Gastroesophageal sphincter (tissue), 4 donors: ENCODE measurements around the gene DCBLD2. TPM values are rescaled to one million over a fixed set of nuclear protein-coding genes. Genes with fewer than 3 reads are reported as not detected.

Experiments used
- ATAC-seq: fragments of 150-250 bp; one replicate; pipeline ENCODE4 v1.9.1; 2016; ENCODE audit warnings: mild to moderate bottlenecking, moderate library complexity
- H3K27ac ChIP-seq, 4 donors: fragments of 200-600 bp; sonication (generic) in 3 of 4; 1 replicate in 3 of 4; 2 replicates in 1 of 4; pipeline ENCODE4 v1.5.1; 2016 to 2019
- H3K27me3 ChIP-seq: fragments of 200-600 bp; sonication (generic); one replicate; pipeline ENCODE4 v1.5.1; 2019
- H3K36me3 ChIP-seq, 2 donors: fragments of 200-600 bp; sonication (generic); one replicate each; pipeline ENCODE4 v1.5.1; 2019; ENCODE audit warnings: control low read depth in 1 of 2
- H3K4me1 ChIP-seq, 3 donors: fragments of 200-600 bp; sonication (generic); 1 replicate in 2 of 3; 2 replicates in 1 of 3; pipeline ENCODE4 v1.5.1; 2016 to 2019; ENCODE audit warnings: control low read depth in 2 of 3
- H3K4me3 ChIP-seq, 2 donors: fragments of 200-600 bp; sonication (generic); one replicate each; pipeline ENCODE4 v1.5.1; 2019; ENCODE audit warnings: mild to moderate bottlenecking in 1 of 2, moderate library complexity in 1 of 2
- H3K9me3 ChIP-seq, 3 donors: fragments of 200-600 bp; sonication (generic); one replicate each; pipeline ENCODE4 v1.5.1; 2017 to 2019; ENCODE audit warnings: control low read depth in 2 of 3
- EP300 ChIP-seq: sonication (generic); formaldehyde crosslinking; IDR thresholded peaks from one replicate; pipeline ENCODE4 v1.6.1; 2017; ENCODE audit warnings: antibody characterized with exemption, mild to moderate bottlenecking
- POLR2A ChIP-seq, 2 donors: fragments of 450-650 bp; IDR thresholded peaks; one replicate each; pipeline ENCODE4 v1.6.1; 2017; ENCODE audit warnings: antibody characterized with exemption in 2 of 2, mild to moderate bottlenecking in 2 of 2, moderate library complexity in 1 of 2
- POLR2AphosphoS5 ChIP-seq: sonication (generic); formaldehyde crosslinking; IDR thresholded peaks from one replicate; pipeline ENCODE4 v1.6.1; 2017; ENCODE audit warnings: antibody characterized with exemption
- WGBS, 2 donors: methylation state at CpG; one replicate each; pipeline ENCODE4 v1.1.5; 2018; ENCODE audit warnings: low coverage in 1 of 2; 5-methylcytosine and 5-hydroxymethylcytosine counted together
- total RNA-seq, 4 donors: library from RNA; depleted of rRNA; stranded (reverse); fragments of >200 nt; gene quantifications; one replicate each; pipeline ENCODE4 v1.1.0, GENCODE V29; 2016
- TF ChIP-seq, protein P1 (sequence below), 4 experiments: fragments of 200-600 bp in 2 of 4; fragments of 450-650 bp in 2 of 4; sonication (generic) in 1 of 4; IDR thresholded peaks; one replicate each; pipeline ENCODE4 v1.5.1; 2017 to 2019; ENCODE audit warnings: antibody characterized with exemption in 4 of 4, mild to moderate bottlenecking in 2 of 4, moderate library complexity in 2 of 4

Gene DCBLD2
- total RNA-seq, 4 donors from 2014 or later = 45.3 to 58.8 (median 52.4) TPM

DNA sequence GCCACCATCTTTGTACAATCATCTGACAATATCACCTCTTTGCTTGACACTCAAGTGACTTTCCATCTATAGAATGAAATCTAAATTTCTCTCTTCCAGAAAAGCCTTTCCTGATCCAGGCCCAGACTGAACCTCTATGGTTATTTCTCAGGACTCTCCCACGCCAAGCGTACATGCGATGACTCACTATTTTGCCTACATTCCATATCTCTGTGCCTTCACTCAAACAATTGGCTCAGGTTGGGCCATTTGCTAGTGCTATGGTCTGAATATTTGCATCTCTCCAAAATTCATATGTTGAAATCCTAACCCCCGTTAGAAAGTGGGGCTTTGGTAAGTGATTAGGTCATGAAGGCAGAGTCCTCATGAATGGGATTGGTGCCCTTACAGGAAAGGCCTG lies 94.5 kb downstream of the DCBLD2 start:
- no peak overlapping the region for H3K4me3 ChIP-seq
- H3K27me3 ChIP-seq = no peaks in the 10 kb centered on the region
- 76 to 94% methylated on average over 4 of the region's 4 CpGs for WGBS, 2 donors
- TF ChIP-seq EP300 (no peak), POLR2A (IDR thresholded peaks at IDR 0.05) (no peak), POLR2AphosphoS5 (no peak)
- TF ChIP-seq, protein P1, sequence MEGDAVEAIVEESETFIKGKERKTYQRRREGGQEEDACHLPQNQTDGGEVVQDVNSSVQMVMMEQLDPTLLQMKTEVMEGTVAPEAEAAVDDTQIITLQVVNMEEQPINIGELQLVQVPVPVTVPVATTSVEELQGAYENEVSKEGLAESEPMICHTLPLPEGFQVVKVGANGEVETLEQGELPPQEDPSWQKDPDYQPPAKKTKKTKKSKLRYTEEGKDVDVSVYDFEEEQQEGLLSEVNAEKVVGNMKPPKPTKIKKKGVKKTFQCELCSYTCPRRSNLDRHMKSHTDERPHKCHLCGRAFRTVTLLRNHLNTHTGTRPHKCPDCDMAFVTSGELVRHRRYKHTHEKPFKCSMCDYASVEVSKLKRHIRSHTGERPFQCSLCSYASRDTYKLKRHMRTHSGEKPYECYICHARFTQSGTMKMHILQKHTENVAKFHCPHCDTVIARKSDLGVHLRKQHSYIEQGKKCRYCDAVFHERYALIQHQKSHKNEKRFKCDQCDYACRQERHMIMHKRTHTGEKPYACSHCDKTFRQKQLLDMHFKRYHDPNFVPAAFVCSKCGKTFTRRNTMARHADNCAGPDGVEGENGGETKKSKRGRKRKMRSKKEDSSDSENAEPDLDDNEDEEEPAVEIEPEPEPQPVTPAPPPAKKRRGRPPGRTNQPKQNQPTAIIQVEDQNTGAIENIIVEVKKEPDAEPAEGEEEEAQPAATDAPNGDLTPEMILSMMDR (IDR thresholded peaks at IDR 0.05) = no peak
- no peaks in the 10 kb centered on the region for H3K4me1 ChIP-seq
- no peak overlapping the region for H3K27ac ChIP-seq
- peaks cover 5 to 63% of the 10 kb centered on the region in 2 donors for H3K36me3 ChIP-seq
- ATAC-seq = no peak
- H3K9me3 ChIP-seq = no peaks in the 10 kb centered on the region

DNA sequence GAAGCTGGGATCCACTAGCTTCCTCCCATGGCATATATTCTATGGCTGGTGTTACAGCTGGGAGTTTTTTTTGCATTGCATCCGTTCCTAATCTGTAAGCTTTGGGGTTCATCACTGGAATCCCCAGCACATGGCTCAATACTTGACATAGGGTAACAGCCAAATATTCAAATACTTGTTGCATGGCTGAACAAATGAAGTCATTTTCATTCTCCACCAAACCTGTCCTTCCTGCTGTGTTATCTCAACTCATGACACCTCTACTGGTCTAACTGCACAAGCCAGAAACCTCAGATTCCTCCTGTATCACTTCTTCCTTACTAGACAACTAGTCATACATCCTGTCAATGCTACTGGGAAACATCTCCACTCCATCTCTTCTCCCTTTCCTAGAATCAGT lies 95.0 kb downstream of the DCBLD2 start:
- ATAC-seq = no peak
- Histone ChIP-seq H3K27ac (no peak overlapping the region), H3K27me3 (no peaks in the 10 kb centered on the region), H3K4me3 (no peak overlapping the region), H3K36me3 (peaks cover 5 to 65% of the 10 kb centered on the region in 2 donors), H3K9me3 (no peaks in the 10 kb centered on the region), H3K4me1 (no peaks in the 10 kb centered on the region)
- whole genome bisulfite sequencing, 2 donors = 73 to 75% methylated on average over 1 of the region's 1 CpG
- TF ChIP-seq EP300 (no peak), POLR2AphosphoS5 (no peak), POLR2A (IDR thresholded peaks at IDR 0.05) (no peak)
- TF ChIP-seq, protein P1 (IDR thresholded peaks at IDR 0.05) = no peak

DNA sequence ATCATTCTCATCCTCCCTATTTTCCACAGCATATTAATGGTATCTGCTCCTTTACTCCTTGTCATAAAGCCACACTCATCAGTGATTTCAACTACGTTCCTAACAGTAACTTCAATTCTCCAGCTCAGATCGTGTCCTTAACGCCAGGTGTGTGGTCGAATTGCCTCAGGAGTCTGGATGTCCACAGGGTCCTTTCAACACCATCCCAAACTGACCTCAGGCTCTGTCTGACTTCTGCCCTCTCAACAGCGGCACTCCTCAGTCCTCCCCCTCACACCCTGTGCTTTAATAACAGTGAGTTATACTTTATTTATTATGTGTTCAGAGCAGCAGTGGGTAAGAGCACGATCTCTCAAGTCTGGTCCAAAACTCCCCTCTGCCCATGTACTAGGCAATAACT lies 95.9 kb downstream of the DCBLD2 start:
- Histone ChIP-seq H3K27me3 (no peaks in the 10 kb centered on the region), H3K9me3 (no peaks in the 10 kb centered on the region), H3K36me3 (peaks cover 5 to 66% of the 10 kb centered on the region in 2 donors), H3K27ac (no peak overlapping the region), H3K4me3 (no peak overlapping the region), H3K4me1 (no peaks in the 10 kb centered on the region)
- TF ChIP-seq POLR2A (IDR thresholded peaks at IDR 0.05) = no peak
- TF ChIP-seq, protein P1 (IDR thresholded peaks at IDR 0.05) = no peak
- no peak for TF ChIP-seq POLR2AphosphoS5
- no peak for TF ChIP-seq EP300
- no peak for ATAC-seq
- WGBS, 2 donors = 84 to 96% methylated on average over 6 of the region's 6 CpGs

DNA sequence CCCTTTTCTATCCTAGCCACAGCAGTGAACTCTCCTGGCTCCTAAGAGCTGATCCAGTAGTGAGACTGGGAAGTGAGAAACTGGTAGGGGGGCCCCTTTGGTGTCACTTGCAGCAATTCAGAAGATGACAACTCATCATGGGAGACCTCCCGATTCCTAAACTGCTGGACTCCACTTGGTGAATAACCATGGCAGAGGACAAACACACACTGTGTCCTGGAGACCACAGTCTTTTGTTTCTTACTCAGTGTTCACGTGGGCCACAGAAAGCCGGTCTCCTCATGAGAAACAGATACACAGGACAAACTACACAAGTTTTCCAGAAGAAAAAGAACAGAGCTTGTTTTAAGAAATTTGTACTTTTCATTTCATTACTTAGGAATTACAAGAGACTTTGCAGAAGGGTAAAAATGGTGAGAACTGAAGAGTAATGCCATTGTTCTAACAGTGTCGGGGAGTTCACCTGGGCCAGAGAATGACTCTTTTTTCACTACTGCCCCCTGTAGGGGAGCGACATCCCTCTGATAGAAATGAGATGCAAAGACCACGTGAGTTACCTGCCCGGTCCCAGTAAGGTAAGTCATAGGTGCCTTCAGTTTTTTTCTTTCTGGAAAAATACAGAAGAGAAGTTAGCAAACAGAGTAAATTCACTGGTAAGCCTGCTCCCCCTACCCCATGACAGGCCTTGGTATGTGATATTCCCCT lies 100.3 kb downstream of the DCBLD2 start:
- no peaks in the 10 kb centered on the region for H3K27me3 ChIP-seq
- H3K36me3 ChIP-seq = peaks cover 0 to 50% of the 10 kb centered on the region in 2 donors
- no peak overlapping the region for H3K4me3 ChIP-seq
- ATAC-seq = no peak
- H3K4me1 ChIP-seq = no peaks in the 10 kb centered on the region
- H3K9me3 ChIP-seq = no peaks in the 10 kb centered on the region
- WGBS, 2 donors = 81 to 95% methylated on average over 6 to 7 of the region's 7 CpGs
- no peak overlapping the region for H3K27ac ChIP-seq
- TF ChIP-seq POLR2A (IDR thresholded peaks at IDR 0.05) (no peak), EP300 (no peak), POLR2AphosphoS5 (no peak)
- TF ChIP-seq, protein P1 (IDR thresholded peaks at IDR 0.05) = no peak

DNA sequence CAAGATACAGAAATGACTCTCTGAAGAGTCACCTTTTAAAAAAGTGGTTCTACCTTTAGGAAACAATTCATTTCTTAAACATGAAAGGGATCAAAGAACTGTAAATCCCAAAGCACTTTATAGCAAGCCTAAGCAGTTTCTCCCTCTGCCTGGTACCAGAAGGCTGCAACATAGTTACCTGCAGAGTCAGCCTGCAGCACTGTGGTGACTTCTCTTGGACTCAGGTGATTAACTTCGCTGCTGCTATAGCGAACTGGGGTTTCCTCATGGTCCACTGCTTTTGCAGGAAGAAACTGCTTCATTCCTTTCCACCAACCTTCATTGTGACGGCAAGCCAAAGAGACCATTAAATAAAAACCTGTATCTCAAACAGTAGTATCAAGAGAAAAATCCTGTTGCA lies 101.1 kb downstream of the DCBLD2 start:
- WGBS, 2 donors = 88 to 93% methylated on average over 3 of the region's 3 CpGs
- H3K27ac ChIP-seq = no peak overlapping the region
- TF ChIP-seq, protein P1 (IDR thresholded peaks at IDR 0.05) = no peak
- TF ChIP-seq POLR2A (IDR thresholded peaks at IDR 0.05) (no peak), EP300 (no peak), POLR2AphosphoS5 (no peak)
- H3K9me3 ChIP-seq = no peaks in the 10 kb centered on the region
- H3K36me3 ChIP-seq = peaks cover 0 to 47% of the 10 kb centered on the region in 2 donors
- ATAC-seq = no peak
- H3K4me3 ChIP-seq = no peak overlapping the region
- H3K27me3 ChIP-seq = no peaks in the 10 kb centered on the region
- H3K4me1 ChIP-seq = no peaks in the 10 kb centered on the region
